DND-41 (cell line): Measurements from ENCODE around the gene WNT11.

Source experiments
- ATAC-seq: fragments of 200-7000 bp; cut with Tn5 transposase; 3 replicates; pipeline ENCODE4 v1.9.1; 2021; ENCODE audit warnings: low read depth; ENCODE audit not compliant: insufficient read depth
- DNase-seq: peaks from one replicate; pipeline ENCODE4 v3.0.0-alpha.2; 2020
- H2AFZ ChIP-seq: 2 replicates; pipeline ENCODE4 v1.6.0; 2012; ENCODE audit warnings: low read depth, low read length
- H3K27ac ChIP-seq: 2 replicates; pipeline ENCODE4 v1.5.1; 2012; ENCODE audit warnings: low read length, inconsistent platforms
- H3K27me3 ChIP-seq: fragments of 200-600 bp; sonication (generic); 2 replicates; pipeline ENCODE4 v1.6.0; 2012; ENCODE audit warnings: low read length, mild to moderate bottlenecking, inconsistent platforms; ENCODE audit not compliant: insufficient read depth, poor library complexity
- H3K36me3 ChIP-seq: 2 replicates; pipeline ENCODE4 v1.5.1; 2012; ENCODE audit warnings: low read length, inconsistent platforms; ENCODE audit not compliant: insufficient read depth
- H3K4me1 ChIP-seq: 2 replicates; pipeline ENCODE4 v1.5.1; 2012; ENCODE audit warnings: mild to moderate bottlenecking, low read length; ENCODE audit not compliant: insufficient read depth
- H3K4me2 ChIP-seq: 2 replicates; pipeline ENCODE4 v1.6.0; 2012; ENCODE audit warnings: mild to moderate bottlenecking, moderate library complexity, low read length, inconsistent platforms; ENCODE audit not compliant: insufficient read depth
- H3K4me3 ChIP-seq, 2 experiments: fragments of 200-600 bp in 1 of 2; shearing (Covaris generic) in 1 of 2; 2 replicates each; pipeline ENCODE4 v1.5.1; 2012 to 2016; ENCODE audit warnings: inconsistent platforms in 2 of 2, low read length in 2 of 2, mild to moderate bottlenecking in 2 of 2, low read depth in 1 of 2, moderate library complexity in 1 of 2
- H3K79me2 ChIP-seq: 2 replicates; pipeline ENCODE4 v1.6.0; 2012; ENCODE audit warnings: low read length, inconsistent platforms; ENCODE audit not compliant: insufficient read depth
- H3K9ac ChIP-seq: 2 replicates; pipeline ENCODE4 v1.6.0; 2012; ENCODE audit warnings: low read depth, mild to moderate bottlenecking, inconsistent platforms, low read length, moderate library complexity
- H3K9me3 ChIP-seq: 2 replicates; pipeline ENCODE4 v1.5.1; 2012; ENCODE audit warnings: low read length, moderate library complexity, mild to moderate bottlenecking, inconsistent platforms; ENCODE audit not compliant: insufficient read depth, severe bottlenecking
- H4K20me1 ChIP-seq: 2 replicates; pipeline ENCODE4 v1.6.0; 2012; ENCODE audit warnings: low read length; ENCODE audit not compliant: insufficient read depth
- EZH2 ChIP-seq: IDR thresholded peaks from 3 replicates; pipeline ENCODE4 v1.6.1; 2012; ENCODE audit warnings: borderline replicate concordance, low read depth, mild to moderate bottlenecking, moderate library complexity, low read length, inconsistent platforms; ENCODE audit not compliant: severe bottlenecking
- TF ChIP-seq, protein P1 (sequence below): IDR thresholded peaks from 2 replicates; pipeline ENCODE4 v1.5.1; 2012; ENCODE audit warnings: borderline replicate concordance, low read length, moderate library complexity, mild to moderate bottlenecking; ENCODE audit not compliant: poor library complexity, severe bottlenecking; ENCODE audit errors: extremely low read depth

The WNT11 gene

DNA sequence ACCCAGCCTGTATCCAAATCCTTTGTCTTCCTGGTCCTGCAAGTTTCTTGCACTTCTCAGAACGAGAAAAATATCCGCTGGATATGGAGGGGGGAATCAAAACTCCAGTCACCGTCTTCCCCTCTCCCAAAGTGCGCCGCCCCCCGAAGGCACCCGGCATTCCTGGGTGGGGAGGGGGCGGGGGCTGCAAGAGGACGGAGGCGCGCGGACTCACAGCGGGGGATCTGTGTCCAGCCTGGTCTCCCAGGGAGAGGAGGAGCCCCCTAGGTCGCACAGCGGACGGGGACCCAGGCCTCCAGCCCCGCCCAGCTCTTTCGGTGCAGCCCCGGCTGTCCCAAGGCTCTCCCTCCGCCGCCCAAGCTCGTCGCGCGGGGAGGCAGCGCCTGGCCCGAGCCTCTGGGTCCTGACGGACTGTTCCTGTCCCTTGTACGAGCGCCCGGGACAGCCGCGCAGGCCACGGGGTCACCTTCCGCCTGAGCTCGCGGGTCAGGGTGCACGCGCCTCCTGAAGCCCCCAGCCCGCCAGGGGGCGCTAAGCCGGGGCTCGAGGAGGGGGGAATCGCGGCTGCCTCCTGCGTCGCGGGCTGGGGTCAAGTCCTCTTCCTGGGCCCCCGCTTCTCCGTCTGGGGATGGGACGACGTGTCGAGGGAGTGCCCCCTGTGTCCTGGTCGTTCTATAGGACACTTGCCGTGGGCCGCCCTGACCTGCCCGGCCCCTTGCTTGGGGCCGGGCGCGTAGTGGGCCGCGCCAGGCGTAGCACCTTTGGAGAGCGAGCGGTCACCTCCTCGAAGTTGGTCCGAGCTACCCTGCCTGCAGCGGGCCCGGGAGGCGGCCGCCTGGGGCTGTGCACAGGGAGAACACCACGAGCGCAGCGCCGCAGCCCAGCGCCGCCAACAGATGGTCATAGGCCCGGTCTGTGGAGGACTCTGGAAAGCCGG is 2.4 kb upstream of the WNT11 start:
- Histone ChIP-seq H3K9ac (no peak overlapping the region), H3K4me1 (peaks cover 10% of the 10 kb centered on the region), H2AFZ (no peak overlapping the region), H3K27me3 (peaks cover 12% of the 10 kb centered on the region), H3K79me2 (no peaks in the 10 kb centered on the region), H4K20me1 (peaks cover 14% of the 10 kb centered on the region), H3K36me3 (no peaks in the 10 kb centered on the region), H3K9me3 (no peaks in the 10 kb centered on the region), H3K4me2 (no peak overlapping the region), H3K27ac (no peak overlapping the region), H3K4me3 (no peak overlapping the region)
- DNase-seq (peak; percentile 21), ATAC-seq (peak; percentile 46; the same call in 2 of the 3 replicates)
- no peak for TF ChIP-seq EZH2
- TF ChIP-seq, protein P1, sequence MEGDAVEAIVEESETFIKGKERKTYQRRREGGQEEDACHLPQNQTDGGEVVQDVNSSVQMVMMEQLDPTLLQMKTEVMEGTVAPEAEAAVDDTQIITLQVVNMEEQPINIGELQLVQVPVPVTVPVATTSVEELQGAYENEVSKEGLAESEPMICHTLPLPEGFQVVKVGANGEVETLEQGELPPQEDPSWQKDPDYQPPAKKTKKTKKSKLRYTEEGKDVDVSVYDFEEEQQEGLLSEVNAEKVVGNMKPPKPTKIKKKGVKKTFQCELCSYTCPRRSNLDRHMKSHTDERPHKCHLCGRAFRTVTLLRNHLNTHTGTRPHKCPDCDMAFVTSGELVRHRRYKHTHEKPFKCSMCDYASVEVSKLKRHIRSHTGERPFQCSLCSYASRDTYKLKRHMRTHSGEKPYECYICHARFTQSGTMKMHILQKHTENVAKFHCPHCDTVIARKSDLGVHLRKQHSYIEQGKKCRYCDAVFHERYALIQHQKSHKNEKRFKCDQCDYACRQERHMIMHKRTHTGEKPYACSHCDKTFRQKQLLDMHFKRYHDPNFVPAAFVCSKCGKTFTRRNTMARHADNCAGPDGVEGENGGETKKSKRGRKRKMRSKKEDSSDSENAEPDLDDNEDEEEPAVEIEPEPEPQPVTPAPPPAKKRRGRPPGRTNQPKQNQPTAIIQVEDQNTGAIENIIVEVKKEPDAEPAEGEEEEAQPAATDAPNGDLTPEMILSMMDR: peak; percentile 54

DNA sequence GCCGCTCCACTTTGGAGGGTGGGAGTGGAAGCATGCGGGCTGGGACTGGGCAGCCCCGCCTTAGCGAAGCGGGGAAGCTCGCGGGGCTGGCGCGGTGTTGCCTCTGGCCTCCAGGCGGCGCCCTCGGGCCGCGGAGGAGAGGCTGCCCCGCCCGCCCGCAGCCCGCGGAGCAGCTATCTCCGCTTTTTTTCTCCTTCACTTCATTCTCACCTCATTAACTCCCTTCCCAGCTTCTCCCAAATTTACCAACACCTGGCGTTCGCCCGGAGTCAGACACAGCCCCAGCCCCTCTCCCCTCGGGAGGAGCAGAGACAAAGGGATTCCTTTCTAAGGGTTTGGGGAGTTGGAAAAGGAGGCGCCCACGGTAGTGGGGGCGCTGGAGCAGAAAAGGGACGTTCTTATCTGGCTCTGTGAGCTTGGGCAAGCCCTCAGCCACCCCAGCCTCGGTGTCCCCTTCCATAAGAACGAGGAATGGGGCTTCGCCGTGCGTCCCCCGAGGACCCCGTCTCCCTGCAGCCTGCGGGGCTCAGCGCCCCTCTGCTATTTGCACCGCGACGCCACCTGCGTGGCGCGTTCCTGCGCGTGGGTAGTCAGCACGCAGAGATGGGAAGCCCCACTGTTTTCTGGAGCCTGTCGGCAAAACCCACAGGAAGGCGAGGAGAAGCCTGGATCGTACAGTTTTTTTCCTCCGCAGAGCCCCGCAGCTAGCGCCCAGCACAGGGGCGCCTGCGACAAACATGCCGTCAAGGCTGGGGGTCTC is 1.5 kb upstream of the WNT11 start:
- H3K4me2 ChIP-seq: peak overlapping the region; percentile 55
- peak overlapping the region in 1 of 2 experiments; percentile 40; a peak in 1 of 4 replicates for H3K4me3 ChIP-seq
- no peak for TF ChIP-seq EZH2
- TF ChIP-seq, protein P1: peak; percentile 90
- H3K27me3 ChIP-seq: peaks cover 12% of the 10 kb centered on the region
- H3K79me2 ChIP-seq: no peaks in the 10 kb centered on the region
- peaks cover 10% of the 10 kb centered on the region for H3K4me1 ChIP-seq
- peaks cover 14% of the 10 kb centered on the region for H4K20me1 ChIP-seq
- H3K27ac ChIP-seq: no peak overlapping the region
- peak overlapping the region; percentile 47; the same call in 1 of the 2 replicates for H2AFZ ChIP-seq
- peak; percentile 68 for DNase-seq
- H3K36me3 ChIP-seq: no peaks in the 10 kb centered on the region
- peak; percentile 94 for ATAC-seq
- no peaks in the 10 kb centered on the region for H3K9me3 ChIP-seq
- no peak overlapping the region for H3K9ac ChIP-seq

DNA sequence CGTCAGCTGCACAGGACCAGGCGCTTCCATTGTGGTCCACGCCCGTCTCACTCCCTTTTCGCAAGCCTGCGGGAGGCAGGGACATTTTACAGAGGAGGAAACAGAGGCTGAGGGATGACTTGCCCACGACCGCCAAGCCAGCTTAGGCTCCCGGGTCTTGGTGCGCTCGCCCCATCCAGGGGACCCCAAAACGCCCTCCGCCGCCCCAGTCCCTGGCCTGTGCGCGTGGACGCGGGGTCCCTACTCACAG is 300 bp downstream of the WNT11 start:
- H3K27me3 ChIP-seq: peaks cover 12% of the 10 kb centered on the region
- no peak overlapping the region for H3K4me3 ChIP-seq
- ATAC-seq (no peak), DNase-seq (no peak)
- peaks cover 10% of the 10 kb centered on the region for H3K4me1 ChIP-seq
- no peak for TF ChIP-seq EZH2
- TF ChIP-seq, protein P1: no peak
- no peak overlapping the region for H3K9ac ChIP-seq
- no peak overlapping the region for H3K27ac ChIP-seq
- H3K4me2 ChIP-seq: no peak overlapping the region
- H4K20me1 ChIP-seq: peaks cover 8% of the 10 kb centered on the region
- H2AFZ ChIP-seq: no peak overlapping the region
- no peaks in the 10 kb centered on the region for H3K79me2 ChIP-seq
- no peaks in the 10 kb centered on the region for H3K36me3 ChIP-seq
- no peaks in the 10 kb centered on the region for H3K9me3 ChIP-seq
